ENCODE data around the gene TIMP4.

- no peak for TF ChIP-seq POLR2A (IDR thresholded peaks at IDR 0.05; ENCODE audit: low read depth, low read length)
- TF ChIP-seq POLR2AphosphoS5 (IDR thresholded peaks at IDR 0.05; ENCODE audit: low read depth, low read length) = no peak
- no peak for TF ChIP-seq TAF1 (IDR thresholded peaks at IDR 0.05; ENCODE audit: borderline replicate concordance, low read depth, low read length)
Observed at GRCh38 chr3:12157026-12157425, 1.7 kb downstream of the TIMP4 start.

All from GM12892 (cell line).